Activated naive CD8-positive, alpha-beta T cell treated with anti-CD3 and anti-CD28 coated beads, Interleukin-2, amount 50 U/mL, for 16 hours (primary cell): ENCODE measurements around the gene FBXO45.
"Not testable (repeated sequence)": the region's sequence is repeated elsewhere in the genome, so short reads cannot be mapped to it uniquely, and the experiment has no call there.

ENCODE experiments used
- DNase-seq: peaks from one replicate; pipeline ENCODE4 v3.0.0-alpha.2; 2020; ENCODE audit warnings: low read depth, low spot score

The FBXO45 gene, protein sequence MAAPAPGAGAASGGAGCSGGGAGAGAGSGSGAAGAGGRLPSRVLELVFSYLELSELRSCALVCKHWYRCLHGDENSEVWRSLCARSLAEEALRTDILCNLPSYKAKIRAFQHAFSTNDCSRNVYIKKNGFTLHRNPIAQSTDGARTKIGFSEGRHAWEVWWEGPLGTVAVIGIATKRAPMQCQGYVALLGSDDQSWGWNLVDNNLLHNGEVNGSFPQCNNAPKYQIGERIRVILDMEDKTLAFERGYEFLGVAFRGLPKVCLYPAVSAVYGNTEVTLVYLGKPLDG

DNA sequence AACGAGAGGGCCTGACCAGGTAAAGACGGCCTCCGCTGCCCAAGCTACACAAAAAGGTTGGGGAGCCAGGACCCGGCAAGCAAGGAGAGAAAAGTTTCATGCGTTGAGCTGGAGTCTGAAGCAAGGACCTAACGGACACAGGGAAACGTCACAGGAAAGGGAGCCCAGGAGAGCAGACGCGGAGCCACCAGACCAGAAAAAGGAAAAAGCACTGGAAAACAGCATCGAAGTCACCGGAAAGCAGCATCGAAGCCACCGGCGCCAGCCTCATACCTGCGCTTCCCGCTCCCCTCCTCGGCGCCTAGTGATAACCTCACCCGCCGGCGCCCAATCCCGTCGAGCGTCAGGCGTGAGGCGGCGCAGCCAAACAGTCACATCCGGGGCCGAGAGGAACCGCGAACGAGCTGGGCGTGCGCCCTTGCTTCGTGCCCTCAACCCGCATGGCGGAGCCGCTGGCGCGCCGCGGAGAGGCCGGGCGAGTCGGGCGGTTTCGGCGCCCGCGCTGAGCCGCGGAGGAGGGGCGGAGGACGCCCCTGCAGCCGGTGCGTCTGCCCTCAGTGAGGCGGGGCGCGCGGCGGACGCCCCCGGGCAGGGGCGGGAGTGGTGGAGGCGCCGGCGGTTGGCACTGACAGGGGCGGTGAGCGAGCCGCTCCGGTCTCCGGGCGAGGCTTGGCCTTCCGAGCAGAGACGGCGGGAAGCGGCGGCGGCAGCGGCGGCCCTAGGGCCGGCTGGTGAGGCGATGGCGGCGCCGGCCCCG, at the start of gene FBXO45, which contains the start of gene WDR53:
Gene FBXO45, plus strand, starts transcription at position 415 of the 757 bp plus-strand sequence. Its CDS starts 325 bp downstream, at position 740.
Gene WDR53, minus strand, starts transcription at position 309 of the 757 bp plus-strand sequence. CDS start 7,079 bp downstream, outside the sequence.
- peak; percentile 90 for DNase-seq

DNA sequence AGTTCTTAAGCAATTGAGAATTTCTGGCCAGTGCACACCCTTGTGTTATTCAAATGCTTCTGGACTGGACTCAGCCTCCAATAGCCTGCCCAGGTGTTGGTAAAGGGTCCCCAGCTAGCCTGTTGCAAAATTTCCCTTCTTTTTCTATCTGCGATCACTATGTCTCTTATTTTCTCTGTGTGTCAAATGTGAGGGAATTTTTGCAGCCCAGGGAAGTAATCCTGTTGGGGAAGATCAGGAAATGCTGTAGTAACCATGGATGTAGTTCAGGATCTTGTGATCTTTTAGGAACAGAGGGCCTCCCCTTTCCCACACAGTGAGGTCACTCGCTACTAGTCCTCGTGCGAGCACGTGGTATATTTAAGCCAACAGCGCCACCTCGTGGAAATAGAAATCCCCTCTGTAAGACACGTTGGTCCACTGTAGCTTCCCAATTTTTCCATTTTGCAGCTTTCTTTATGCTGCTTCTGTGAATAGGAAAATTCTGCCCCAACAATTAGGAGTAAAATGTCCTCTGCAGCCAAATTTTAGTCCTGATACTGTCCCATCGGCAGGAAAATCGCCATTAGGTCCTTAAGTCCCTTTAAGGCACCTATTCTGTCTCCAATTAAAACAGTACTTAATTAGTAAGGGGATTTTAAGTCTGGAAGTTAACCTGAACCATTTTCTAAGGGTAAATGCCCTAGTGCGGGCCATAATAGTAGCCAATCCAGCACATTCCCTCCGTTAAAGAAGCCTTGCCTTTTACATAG, 49.3 kb upstream of the FBXO45 start:
- DNase-seq: no peak

DNA sequence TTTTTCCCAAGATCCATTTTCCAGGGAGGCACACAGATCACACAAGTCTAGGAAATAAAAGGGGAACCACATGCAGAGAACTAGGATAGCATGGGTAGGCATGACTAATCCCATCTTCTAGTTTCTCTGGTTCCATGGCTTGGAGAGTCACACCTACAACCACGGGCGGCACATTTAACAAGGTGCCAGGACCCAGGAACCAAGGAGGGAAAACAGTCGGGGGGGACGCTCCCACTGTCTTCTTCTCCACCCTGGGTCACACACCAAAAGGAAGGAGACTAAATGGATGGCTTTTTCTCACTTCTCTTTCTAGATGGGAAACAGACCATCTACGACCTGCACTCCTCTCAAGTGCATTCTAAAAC, 48.8 kb upstream of the FBXO45 start:
- DNase-seq: no peak

DNA sequence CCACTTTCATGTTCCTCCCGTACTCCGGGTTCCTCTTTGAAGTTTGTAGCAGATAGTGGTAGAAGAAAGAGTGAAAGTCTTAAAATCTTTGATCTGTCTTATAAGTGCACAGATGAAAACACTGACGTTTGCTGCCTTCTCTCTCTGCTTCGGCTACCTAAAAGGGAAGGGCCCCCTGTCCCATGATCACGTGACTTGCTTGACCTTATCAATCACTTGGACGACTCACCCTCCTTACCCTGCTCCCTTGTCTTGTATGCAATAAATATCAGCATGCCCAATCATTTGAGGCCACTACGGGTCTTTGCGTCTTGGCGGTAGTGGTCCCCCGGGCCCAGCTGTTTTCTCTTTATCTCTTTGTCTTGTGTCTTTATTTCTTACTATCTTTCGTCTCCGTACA, 47.2 kb upstream of the FBXO45 start:
- not testable (repeated sequence) for DNase-seq

DNA sequence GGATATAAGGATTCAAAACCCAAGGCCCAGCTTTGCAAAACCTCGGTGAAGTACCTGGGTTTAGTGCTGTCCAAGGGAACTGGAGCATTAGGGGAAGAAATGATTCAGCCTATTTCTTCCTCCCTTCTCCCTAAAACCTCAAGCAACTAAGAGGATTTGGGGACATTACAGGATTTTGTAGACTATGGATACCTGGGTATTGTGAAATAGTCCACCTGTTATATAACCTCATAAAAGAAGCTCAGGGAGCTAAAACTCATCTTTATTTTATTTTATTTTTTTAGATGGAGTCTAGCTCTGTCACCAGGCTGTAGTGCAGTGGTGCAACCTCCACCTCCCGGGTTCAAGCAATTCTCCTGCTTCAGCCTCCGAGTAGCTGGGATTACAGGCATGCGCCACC, 44.6 kb upstream of the FBXO45 start:
- DNase-seq: no peak

DNA sequence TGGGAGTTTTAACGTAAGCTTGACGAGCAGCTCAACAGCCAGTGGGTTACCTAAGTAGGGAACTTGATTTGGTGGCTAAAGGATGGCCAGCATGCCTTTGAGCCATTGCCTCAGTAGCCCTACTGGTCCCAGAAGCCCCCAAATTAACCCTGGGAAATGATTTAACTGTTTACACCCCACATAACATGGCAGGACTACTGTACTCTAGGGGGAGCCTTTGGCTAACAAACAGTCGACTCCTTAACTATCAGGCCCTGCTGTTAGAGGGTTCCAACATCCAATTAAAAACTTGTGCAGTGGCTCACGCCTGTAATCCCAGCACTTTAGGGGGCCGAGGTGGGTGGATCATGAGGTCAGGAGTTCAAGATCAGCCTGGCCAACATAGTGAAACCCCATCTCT, 43.9 kb upstream of the FBXO45 start:
- DNase-seq: no peak

DNA sequence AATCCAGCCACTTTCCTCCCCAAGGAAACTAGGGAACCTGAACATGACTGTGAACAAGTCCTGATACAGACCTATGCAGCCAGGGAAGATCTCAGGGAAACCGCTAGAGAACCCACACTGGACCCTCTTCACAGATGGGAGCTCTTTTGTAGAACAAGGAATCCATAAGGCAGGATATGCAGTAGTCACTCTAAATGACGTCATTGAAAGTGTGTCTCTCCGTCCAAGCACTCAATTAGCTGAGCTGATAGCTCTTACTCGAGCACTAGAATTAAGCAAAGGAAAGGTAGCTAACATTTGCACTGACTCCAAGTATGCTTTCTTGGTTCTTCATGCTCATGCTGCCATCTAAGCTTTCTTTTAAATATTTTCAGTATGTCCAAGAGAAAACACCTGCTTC, 43.3 kb upstream of the FBXO45 start:
- no peak for DNase-seq

DNA sequence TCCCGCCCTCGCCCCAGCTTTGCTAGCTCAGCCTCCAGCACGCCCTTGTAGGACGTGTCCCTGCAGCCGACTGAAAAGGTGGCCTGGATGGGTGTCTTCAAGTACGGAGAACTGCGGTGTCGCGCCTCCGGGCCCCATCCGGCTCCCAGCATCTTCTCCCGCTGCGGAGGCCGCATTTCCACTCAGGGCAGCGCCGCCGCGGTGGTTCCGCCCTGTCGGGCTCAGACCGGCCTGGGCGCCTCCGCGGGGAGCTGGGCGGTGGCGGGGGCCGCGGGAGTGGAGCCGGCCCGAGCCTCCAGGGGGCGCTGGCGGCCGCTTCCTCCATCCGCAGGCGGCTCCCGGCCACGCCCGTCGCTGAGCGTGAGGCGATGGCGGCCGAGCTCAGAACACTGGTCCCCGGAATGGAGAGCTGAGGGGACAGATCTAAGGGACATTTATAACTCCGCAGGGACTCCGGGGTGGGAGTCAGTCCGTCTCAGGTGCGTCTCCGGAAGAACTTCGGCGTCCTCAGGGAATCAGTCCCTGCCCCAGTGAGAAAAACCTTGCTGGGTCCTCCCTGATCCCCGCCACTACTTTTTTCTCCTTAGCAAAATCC, 39.7 kb upstream of the FBXO45 start:
- peak; percentile 64 for DNase-seq

DNA sequence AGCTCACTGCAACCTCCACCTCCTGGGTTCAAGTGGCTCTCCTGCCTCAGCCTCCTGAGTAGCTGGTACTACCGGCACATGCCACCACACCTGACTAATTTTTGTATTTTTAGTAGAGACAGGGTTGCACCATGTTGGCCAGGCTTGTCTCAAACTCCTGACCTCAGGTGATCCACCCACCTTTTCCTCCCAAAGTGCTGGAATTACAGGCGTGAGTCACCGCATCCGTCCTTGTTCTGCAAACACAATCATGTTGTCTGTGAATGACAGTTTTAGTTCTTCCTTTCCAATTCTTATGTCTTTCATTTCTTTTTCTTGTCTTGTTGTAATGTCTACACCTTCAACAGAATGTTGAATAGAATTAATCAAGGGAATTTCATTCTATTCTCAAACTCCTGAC, 37.0 kb upstream of the FBXO45 start:
- no peak for DNase-seq

DNA sequence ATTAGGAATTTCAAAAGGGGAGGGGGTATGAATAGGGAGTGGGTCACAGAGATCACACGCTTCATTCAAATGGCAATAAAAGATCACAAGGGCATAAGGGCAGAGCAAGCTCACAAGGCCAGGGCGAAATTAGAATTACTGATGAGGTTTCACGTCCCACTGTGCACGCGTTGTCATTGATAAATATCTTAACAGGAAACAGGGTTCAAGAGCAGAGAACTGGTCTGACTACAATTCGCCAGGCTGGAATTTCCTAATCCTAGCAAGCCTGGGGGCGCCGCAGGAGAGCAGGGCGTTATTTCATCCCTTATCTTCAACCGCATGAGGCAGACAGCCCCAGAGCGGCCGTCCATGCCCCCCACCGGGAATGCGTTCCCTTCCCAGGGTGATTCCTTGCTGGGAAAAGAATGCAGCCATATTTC, 35.2 kb upstream of the FBXO45 start:
- no peak for DNase-seq

DNA sequence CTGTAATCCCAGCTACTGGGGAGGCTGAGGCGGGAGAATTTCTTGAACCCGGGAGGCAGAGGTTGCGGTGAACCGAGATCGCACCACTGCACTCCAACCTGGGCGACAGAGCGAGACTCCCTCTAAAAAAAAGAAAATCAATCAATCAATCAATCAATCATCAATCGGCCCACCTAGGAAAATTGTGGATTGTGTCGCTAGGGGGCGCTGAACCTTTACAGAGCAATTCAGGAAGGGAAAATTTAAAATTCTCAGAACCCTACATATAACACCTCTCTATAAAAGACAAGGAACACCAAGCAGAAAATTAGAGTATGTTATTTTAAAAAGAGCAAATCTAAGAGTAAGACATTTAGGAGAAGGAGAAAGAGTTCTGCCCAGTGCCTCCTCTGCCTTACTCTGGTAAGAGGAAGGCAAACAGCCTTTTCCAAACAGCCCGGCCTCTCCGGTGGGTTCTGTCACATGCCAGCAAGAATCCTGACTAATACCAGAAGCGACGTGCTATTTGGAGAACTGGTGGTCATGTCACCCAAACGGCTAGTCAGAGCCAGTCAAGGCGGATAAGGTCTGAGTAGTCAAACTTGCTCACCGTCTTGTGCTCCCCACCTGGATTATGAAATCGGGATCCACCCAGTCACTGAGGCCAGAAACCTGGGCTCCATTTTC, 31.0 kb upstream of the FBXO45 start:
- DNase-seq: peak; percentile 14

DNA sequence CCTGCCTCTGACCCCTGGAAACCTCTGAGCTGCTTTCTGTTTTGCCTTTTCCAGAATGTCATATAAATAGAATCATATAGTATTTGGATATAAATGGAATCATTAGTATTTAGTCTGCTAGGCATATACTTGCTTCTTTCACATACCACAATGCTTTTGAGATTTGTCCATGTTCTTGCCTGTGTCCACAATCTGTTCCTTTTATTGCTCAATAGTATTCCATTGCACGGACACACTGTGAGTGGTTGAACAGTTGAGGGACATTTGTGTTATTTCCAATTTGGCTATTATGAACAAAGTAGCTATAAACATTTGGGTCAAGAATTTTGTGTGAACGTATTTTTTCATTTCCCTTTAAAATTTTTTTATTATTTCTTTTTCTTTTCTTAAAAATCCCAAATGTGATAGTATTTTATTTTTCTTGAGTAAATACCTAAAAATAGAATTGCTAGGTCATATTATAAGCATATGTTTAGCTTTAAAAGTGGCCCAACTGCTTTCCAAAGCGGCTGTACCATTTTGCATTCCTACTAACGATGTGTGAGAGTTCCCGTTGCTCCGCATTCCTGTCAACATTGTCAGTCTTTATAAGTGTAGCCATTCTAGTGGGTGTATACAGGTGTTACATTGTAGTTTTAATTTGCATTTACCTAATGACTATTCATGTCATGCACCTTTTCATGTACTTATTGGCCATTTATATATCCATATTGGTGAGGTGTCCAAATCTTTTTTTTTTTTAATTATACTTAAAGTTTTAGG, 26.6 kb upstream of the FBXO45 start:
- no peak for DNase-seq

DNA sequence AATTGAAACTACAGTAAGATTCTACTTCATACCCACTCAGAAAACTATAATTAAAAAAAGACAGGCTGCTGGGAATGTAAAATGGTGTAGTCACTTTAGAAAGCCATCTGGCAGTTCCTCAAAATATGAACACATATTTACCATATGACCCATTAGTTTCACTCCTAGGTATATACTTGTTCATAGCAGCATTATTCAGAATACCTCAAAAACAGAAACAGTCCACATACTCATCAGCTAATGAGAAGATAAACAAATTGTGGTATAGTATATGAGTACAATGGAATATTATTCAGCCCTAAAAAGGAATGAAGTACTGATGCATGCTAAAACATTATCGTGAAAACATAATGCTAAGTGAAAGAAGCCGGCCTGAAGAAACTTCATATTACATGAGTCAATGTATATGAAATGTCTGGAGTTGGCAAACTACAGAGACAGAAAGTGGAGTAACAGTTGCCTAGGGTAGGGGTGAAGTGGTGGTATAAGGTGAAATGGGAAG, 23.9 kb upstream of the FBXO45 start:
- DNase-seq: no peak

DNA sequence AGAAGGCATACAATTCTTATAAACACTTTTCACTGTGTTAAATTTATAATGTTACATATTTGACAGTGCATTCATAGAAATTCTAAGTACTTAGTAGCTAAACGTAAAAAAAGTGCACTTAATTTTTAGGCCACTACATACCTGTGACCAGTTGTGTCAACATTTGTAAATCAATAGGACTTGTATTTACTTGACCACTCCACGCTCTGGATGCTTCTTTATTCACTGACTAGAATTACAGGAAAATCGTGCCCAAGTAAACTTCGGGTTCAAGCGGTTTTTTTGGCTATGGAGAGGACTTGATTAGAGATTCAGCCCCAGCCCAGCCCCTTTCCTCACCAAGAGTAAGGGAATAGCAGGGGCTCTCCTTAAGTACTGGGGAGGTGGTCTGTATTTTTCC, 21.9 kb upstream of the FBXO45 start:
- no peak for DNase-seq

DNA sequence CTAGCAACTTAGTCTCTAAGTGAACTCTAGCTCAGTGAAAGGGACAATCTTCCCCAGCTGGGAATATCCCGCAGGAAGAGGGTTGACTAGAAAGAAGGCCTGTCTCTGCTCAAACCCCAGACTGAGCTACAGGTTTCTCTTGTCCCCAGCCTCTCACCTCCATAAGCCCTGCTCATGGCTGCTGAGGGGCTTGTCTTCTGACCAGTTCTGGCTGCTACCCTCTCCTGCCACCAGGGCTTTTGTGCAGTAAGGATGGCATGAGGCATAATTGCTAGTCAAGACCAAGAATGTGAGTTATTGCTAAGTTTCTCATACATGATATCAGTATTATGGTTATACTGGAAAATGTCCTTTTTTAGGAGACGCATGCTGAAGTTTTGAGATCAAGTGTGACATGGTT, 21.4 kb upstream of the FBXO45 start:
- no peak for DNase-seq

DNA sequence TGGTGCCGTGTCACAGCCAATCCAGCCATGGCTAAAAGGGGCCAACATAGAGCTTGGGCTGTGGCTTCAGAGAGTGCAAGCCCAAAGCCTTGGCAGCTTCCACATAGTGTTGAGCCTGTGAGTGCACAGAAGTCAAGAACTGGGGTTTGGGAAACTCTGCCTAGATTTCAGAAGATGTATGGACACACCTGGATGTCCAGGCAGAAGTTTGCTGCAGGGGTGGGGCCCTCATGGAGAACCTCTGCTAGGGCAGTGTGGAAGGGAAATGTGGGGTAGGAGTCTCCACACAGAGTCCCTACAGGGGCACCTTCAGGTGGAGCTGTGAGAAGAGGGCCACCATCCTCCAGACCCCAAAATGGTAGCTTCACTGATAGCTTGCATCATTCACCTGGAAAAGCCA, 19.1 kb upstream of the FBXO45 start:
- DNase-seq: not testable (repeated sequence)

DNA sequence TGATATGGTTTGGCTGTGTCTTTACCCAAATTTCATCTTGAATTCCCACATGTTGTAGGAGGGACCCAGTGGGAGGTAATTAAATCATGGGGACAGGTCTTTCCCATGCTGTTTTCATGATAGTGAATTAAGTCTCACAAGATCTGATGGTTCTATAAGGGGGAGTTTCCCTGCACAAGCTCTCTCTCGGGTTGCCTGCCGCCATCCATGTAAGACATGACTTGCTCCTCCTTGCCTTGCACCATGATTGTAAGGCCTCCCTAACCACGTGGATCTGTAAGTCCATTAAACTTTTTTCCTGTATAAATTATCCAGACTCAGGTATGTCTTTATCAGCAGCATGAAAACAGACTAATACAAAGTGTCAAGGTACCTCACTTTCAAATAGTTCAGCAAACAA, 18.3 kb upstream of the FBXO45 start:
- not testable (repeated sequence) for DNase-seq

DNA sequence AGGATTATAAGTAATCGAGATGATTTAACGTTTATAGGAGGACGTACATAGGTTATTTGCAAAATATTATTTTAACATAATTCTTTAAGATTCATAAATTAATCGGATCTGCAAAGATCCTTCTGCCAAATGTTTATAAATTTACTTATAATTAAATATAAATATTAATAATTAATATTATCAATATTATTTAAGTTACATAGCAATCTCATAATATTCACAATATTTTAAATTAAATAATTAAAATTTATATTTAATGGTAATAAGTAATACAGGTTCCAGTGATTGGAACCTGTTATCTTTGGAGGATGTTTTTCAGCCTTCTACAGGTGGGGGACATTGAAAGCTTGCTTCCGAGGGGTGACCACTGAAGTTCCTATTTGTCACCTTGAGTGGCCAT, 16.2 kb upstream of the FBXO45 start:
- no peak for DNase-seq

DNA sequence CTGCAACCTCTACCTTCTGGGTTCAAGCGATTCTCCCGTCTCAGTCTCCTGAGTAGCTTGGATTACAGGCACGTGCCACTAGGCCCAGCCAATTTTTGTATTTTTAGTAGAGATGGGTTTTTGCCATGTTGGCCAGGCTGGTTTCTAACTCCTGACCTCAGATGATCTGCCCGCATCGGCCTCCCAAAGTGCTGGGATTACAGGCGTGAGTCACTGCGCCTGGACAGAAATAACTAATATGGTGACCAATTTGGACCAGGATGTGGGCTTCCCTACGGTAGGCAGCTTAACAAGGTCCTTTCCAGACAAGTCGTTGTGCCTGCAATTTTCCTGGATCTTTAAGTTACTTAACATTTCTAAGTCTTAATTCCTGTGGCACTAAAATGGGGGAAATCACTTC, 14.9 kb upstream of the FBXO45 start:
- no peak for DNase-seq

DNA sequence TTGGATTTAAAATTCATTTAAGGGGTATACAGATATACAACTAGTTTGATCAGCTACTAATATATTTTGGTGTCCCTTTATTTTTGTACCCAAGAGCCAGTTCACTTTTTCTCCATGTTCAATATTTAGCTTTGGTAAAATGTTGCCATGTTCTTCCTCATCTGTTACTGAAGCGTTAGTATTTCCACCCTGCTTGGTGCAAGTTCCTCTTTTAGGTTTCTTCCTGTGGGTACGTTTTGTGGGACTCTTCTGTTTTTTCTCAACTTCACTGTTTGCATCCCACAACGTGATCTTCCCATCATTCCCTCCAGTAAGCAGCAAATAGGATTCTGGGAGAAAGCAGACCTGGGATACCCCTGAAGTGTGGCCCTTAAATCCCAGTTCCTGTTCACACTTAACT, 14.3 kb upstream of the FBXO45 start:
- DNase-seq: no peak

DNA sequence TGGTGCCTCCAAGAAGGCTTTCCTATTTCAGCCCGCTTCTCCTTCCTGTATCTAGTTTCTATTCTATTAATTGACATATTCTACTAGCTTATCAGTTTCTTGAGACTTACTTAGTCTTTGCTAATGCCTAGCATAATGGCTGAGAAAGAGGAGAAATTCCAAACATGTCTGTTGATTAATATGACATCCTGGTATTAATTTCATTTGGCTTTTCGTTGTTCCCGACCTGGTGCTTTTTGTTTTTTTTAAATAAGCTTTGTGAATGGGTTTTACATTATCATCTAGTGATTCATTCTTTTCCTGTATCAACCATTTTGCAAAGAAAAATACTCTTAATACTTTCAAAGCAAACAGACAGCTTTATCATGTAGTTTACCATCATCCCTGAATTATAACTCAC, 13.2 kb upstream of the FBXO45 start:
- DNase-seq: no peak
